OCI-LY7 (cell line): ENCODE data around the gene GSX2.

ENCODE experiments used
- CTCF ChIP-seq: fragments of 200-600 bp; sonication (generic); conservative IDR thresholded peaks from 2 replicates; pipeline ENCODE4 v1.5.1; 2014; ENCODE audit warnings: mild to moderate bottlenecking, antibody characterized with exemption, low read length, moderate library complexity, mixed read lengths
- EZH2phosphoT487 ChIP-seq: fragments of 200-600 bp; sonication (generic); IDR thresholded peaks from 2 replicates; pipeline ENCODE4 v1.6.1; 2018; ENCODE audit warnings: low read depth, borderline replicate concordance, mild to moderate bottlenecking, mixed run types, antibody characterized with exemption, low read length, moderate library complexity, mixed read lengths

DNA sequence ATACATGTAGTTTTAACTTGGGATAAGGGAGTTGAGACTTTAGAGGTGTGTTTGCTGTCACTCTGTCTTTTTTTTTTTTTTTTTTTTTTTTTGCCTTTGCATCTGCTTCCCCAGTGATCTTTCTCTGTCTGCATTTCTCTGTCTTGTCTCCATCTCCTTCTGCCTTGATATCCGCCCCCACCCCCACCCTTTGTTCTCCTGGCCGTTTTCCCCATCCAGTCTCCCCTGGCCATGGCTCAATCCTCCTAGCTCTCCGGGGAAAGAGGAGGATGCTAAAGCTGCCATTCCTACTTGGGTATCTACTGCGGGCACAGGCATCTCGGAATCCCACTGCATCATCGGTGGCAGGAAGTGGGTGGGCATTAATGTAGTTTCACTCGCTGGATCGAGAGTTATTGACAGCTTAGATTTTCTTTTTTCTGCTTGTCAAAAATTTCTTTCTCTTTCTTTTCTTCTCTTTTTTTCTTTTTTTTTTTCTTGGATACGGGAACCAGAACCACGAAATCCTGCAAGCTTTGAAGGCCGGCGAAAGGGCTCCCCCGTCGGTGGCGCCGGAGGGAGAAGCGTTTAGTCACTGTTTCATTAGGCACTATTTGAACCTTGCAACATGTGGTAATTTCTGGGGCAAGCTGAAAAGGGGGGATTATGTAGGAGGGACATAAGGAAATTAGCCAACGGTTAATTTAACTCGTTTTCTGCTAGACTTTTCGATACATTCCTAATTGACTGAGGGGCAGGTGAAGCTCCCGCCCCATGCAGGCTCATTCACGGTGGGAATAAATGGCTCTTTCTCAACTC is 8.2 kb downstream of the GSX2 start:
- no peak for TF ChIP-seq EZH2phosphoT487
- no peak for TF ChIP-seq CTCF
